GM10847 (cell line): ENCODE results near the gene DBNDD1.

Source experiments
- POLR2A ChIP-seq: IDR thresholded peaks from 2 replicates; pipeline ENCODE4 v1.6.1; 2011; ENCODE audit not compliant: insufficient read length; ENCODE audit errors: extremely low read depth

Gene DBNDD1

GRCh38 chr16:90041896-90042473 lies 22.7 kb upstream of the DBNDD1 start:
- no peak for TF ChIP-seq POLR2A

GRCh38 chr16:90040152-90041023 lies 21.1 kb upstream of the DBNDD1 start:
- TF ChIP-seq POLR2A: no peak

DNA sequence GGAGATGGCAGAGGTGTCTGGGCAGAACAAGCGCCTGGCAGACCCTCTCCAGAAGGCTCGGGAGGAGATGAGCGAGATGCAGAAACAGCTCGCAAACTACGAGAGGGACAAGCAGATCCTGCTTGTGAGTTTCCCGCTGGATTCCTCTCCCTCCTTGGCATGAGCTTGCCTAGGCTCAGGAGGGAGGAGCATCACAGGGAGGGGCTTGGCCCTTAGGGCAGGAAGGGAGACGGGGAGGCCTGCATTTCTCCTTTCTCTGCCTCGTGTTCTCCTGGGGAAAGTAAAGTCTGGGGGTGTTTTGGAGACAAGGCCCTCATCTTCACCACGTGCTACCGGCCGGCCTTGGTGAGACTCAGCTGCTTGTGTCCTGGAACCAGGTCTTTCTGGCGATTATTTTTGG lies 18.0 kb upstream of the DBNDD1 start:
- TF ChIP-seq POLR2A: no peak

DNA sequence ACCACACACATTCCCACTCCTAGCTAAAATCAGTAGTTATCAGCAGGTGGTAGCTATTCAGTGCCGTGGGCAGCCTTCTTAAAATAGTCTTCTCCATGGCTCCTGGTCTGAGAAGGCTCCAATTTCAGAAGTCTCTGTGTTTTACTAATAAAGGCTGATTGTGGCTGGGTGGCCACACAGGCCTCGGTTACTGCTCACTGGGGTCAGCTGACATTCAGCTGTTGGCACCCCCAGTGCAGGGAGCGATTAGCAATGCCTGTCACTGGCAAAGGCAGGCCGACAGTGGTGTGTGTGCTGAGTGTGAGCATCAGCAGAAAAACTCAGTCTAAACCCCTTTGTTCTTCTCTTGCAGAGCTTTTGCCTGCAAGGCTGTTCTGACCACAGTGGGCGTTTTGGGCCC lies 16.6 kb upstream of the DBNDD1 start:
- no peak for TF ChIP-seq POLR2A

GRCh38 chr16:90034504-90034903 lies 15.2 kb upstream of the DBNDD1 start:
- no peak for TF ChIP-seq POLR2A

DNA sequence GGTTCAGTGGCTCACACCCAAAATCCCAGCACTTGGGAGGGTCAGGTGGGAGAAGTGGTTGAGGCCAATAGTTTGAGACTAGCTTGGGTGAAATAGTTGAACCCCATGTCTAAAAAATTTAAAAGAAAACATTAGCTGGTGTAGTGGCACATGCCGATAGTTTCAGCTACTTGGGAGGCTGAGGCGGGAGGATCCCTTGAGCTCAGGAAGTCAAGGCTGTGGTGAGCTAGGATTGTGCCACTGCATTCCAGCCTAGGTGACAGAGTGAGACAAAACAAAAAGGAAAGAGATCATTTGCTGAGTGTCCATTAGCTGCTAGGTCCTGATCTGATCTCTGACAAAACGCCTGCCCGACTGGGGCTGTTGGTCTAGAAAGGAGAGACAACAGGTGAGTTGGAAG lies 14.1 kb upstream of the DBNDD1 start:
- no peak for TF ChIP-seq POLR2A

DNA sequence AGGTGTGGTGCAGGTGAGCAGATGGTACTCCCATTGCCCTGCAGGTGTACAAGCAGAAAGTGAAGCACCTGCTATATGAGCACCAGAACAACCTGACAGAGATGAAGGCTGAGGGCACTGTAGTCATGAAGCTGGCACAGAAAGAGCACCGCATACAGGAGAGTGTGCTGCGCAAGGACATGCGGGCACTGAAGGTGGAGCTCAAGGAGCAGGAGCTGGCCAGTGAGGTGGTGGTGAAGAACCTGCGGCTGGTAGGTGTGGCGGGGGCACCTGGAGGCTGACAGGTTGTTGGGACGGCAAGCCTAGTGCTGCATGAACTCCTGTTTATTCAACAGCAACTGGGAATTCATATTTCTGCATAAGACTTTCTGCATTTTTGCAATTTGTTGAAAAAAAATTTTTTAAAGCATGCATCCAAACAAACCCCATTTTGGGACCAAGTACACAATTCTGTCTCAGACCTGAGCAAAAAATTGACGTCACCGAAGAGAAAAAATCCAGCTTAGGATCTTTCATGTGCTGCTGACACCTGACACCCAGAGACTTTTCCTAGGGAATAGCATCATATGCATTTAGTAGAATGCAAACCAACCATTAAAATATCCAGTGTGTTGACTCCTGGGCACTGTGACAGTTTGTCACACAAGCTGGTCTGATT lies 13.5 kb upstream of the DBNDD1 start:
- TF ChIP-seq POLR2A: no peak

- no peak for TF ChIP-seq POLR2A
Measured at GRCh38 chr16:90031931-90032673, 12.8 kb upstream of the DBNDD1 start.

- TF ChIP-seq POLR2A: no peak
Measured at GRCh38 chr16:90031186-90031930, 12.1 kb upstream of the DBNDD1 start.

GRCh38 chr16:90028985-90029384 lies 9.7 kb upstream of the DBNDD1 start:
- no peak for TF ChIP-seq POLR2A

GRCh38 chr16:90027611-90028010 lies 8.4 kb upstream of the DBNDD1 start:
- no peak for TF ChIP-seq POLR2A

DNA sequence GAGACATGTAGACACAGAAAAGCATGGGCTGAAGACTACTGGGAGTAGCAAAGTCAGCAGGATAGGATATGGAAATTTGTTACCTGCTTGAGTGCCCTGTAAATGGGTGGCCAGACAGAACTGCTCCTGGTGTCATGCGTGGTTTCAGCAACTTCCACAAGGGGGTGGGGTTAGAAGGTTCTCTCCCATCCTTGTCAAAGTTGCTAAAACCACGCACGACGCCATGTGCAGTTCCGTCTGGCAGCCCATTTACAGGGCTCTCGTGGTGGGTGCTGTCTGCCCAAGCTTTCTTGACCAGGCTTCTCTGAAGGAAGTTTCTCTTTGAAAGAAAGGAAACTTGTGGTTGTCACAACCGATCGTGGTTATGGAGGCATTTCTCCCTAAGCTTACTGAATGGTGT lies 6.9 kb upstream of the DBNDD1 start:
- TF ChIP-seq POLR2A: no peak

- no peak for TF ChIP-seq POLR2A
Measured at GRCh38 chr16:90023078-90023447, 3.8 kb upstream of the DBNDD1 start.

DNA sequence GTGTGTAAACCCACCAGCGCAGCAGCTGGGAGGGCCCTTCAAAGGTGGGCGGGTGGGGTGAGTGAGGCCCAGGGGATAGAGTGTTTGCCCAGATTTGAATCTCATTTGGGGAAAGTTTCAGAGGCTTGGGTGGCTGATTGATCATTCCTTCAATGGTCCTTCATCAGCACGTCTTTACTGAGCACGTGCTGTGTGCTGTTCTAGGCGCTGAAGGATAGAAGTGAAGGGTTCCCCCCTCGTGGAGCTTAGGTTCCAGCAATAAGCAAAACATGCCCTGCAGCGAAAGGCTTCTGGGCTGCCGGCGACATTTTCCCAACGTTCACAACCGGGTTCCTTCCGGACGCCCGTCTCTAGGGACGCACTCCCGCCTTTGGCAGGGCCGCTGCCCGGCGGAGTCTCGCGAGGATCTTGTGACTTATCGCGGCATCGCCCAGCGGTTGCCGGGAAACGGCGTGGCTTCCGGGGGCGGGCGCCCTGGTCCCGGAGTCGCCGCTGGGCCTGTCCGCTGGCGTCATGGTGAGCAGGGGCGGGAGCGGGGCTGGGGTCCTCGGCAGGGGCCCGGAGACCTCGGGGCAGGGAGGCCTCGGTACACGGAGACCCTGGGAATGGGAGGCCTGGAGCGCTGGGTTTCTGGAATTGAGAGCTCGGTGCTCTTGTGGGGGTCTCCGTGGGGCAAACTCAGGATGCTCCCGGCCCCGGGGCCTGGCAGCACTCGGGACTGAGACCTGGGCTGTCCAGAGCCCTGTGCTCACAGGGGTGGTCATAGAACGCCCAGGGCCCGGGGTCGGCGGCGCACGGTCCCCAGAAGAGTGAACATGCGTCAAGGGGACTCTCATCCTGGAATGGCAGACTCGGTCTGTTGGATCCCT lies 3.2 kb upstream of the DBNDD1 start:
- peak; percentile 46 for TF ChIP-seq POLR2A
